C4-2B (cell line): ENCODE measurements around the gene GUCA2B.

Experiments used
- H3K27ac ChIP-seq: fragments of 450-650 bp; 2 replicates; pipeline ENCODE4 v1.5.1; 2017
- CTCF ChIP-seq: fragments of 450-650 bp; conservative IDR thresholded peaks from 2 replicates; pipeline ENCODE4 v1.5.1; 2017; ENCODE audit warnings: mild to moderate bottlenecking
- ZFX ChIP-seq: fragments of 450-650 bp; IDR thresholded peaks from 2 replicates; pipeline ENCODE4 v1.6.1; 2017

GUCA2B gene

DNA sequence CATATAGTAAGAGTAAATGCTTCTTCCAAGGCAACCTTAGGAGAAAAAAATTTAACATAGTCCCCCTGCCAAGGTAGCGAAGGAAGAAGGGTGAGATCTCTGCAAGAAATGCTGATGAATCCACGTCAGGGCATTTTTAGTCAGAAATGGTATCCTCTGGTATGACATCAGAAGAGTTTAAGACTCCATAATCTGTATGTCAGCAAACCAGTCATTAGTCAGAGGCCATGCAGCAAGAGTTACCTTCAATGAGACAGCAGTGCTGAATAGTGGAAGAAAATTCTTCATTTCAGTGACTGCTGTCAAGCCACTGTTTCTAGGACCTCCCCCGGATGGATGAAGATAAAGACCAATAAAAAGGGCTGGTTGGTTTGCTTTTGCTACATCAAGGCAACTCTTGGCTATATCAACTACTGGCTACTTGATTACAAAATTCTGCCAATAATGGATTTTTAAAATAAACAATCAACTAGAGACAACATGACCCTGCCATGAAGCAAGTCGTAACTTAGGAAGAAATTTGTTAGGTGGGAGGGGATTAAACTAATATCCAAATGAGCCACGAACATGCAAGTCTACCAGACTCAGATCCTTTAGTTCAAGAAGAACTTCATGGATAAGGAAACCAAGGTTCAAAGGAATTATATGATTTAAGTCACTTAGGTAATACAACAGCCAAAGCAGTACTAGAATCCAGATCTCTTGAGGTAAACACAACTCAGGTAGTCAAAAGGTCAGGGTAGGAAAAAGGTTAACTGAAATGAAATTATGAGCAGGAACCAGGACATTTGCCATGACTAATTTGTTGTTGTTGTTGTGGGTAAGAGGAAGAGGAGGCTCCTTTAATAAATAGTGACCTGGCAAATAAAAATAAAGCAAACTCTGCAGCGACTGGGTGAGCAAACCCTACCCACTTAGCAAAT is 37.0 kb downstream of the GUCA2B start:
- H3K27ac ChIP-seq = no peak overlapping the region
- no peak for TF ChIP-seq ZFX
- TF ChIP-seq CTCF = no peak

DNA sequence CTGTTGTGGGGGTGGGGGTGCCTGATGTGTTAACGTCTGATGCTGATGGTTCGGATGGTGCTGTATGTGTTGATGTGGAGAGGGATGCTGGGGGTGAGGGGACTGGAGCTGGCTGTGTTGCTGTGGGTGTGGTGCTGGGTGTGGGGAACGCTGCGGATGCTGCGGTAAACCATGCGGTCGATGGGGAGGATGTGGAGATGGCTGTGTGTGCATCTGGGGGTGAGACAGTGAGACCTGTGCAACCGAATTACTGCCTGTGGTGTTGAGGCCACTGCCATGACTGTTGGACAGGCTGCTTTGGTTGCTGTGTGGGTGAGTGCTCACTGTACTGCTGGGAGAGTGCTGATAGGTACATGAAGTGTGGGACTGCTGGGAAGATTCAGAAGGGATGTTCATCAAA is 38.1 kb downstream of the GUCA2B start:
- H3K27ac ChIP-seq = no peak overlapping the region
- TF ChIP-seq ZFX = no peak
- TF ChIP-seq CTCF = no peak

GRCh38 chr1:42192106-42192505 is 38.9 kb downstream of the GUCA2B start:
- TF ChIP-seq CTCF = no peak
- TF ChIP-seq ZFX = no peak
- no peak overlapping the region for H3K27ac ChIP-seq

GRCh38 chr1:42195841-42196240 is 42.6 kb downstream of the GUCA2B start:
- no peak for TF ChIP-seq ZFX
- no peak for TF ChIP-seq CTCF
- no peak overlapping the region for H3K27ac ChIP-seq

DNA sequence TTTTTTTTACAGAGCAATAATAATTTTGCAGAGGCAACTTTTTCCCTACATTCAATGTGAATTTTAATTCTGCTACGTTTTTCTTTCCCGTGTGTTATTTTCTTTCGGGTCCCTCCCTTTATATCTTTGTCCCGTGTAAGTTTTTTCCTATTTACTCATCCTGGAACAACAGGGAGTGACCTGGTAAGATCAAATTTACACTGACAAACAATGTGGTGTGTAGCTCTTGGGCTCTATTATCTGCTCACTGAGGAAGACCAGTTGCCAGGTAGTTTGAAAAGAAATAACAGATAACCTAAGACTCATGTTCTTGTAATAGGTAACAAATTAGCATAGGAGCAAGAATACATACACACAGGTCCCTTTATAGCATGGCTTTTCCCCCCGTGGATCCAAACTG is 45.0 kb downstream of the GUCA2B start:
- H3K27ac ChIP-seq = no peak overlapping the region
- no peak for TF ChIP-seq CTCF
- TF ChIP-seq ZFX = no peak

- TF ChIP-seq ZFX (no peak), CTCF (no peak)
- H3K27ac ChIP-seq = no peak overlapping the region
Measured at GRCh38 chr1:42201986-42202385, 48.8 kb downstream of the GUCA2B start.
